HepG2 (cell line): ENCODE data around the gene NFASC. TPM values are rescaled to one million over a fixed set of nuclear protein-coding genes. Genes with fewer than 3 reads are reported as not detected.

Experiments used
- ATAC-seq: fragments of 200-7000 bp; cut with Tn5 transposase; 3 replicates; pipeline ENCODE4 v1.9.1; 2020; ENCODE audit warnings: mild to moderate bottlenecking, moderate library complexity
- BruUV-seq: library from RNA; stranded (reverse); fragments of 400-500 nt; replicated peaks from 2 replicates; lab custom pipeline; 2021; lab: Mats Ljungman, UMichigan
- CTCF ChIA-PET: fragments of 300-600 bp; formaldehyde crosslinking; extraction: SDS; loops from one replicate; lab custom pipeline; 2021; ENCODE audit warnings: low total read pairs, inconsistent platforms, low intra/inter-chr PET ratio; lab: Yijun Ruan, JAX
- POLR2A ChIA-PET: fragments of 350-600 bp; sonication (Branson Sonifier 250); formaldehyde crosslinking; loops from one replicate; lab custom pipeline; 2020; ENCODE audit warnings: antibody characterized with exemption, inconsistent platforms; lab: Yijun Ruan, JAX
- DNase-seq: peaks from one replicate; pipeline ENCODE4 v3.0.0-alpha.2; 2015; ENCODE audit warnings: low spot score
- FAIRE-seq: peaks from 3 replicates; lab custom pipeline; 2011; peaks lifted over from hg19 to GRCh38; lab: Jason Lieb, UNC
- H2AFZ ChIP-seq: one replicate; pipeline ENCODE4 v1.6.1; 2011; ENCODE audit warnings: low read length, inconsistent platforms
- H3K27ac ChIP-seq: fragments of 300-600 bp; 3 replicates; pipeline ENCODE4 v1.8.0; 2011; ENCODE audit warnings: mixed run types, mild to moderate bottlenecking, mixed read lengths, low read length, inconsistent platforms; ENCODE audit not compliant: insufficient read depth; ENCODE audit errors: extremely low read length
- H3K27me3 ChIP-seq, 2 experiments: fragments of 200-600 bp in 1 of 2; 2 replicates in 1 of 2; 3 replicates in 1 of 2; pipeline versions ENCODE4 v1.6.0 to v1.8.0; 2011; ENCODE audit warnings: low read length in 2 of 2, mild to moderate bottlenecking in 2 of 2, moderate library complexity in 2 of 2, inconsistent platforms in 1 of 2; ENCODE audit not compliant: insufficient read depth in 2 of 2, control insufficient read depth in 1 of 2
- H3K36me3 ChIP-seq, 2 experiments: fragments of 200-600 bp in 1 of 2; replicated peaks in 1 of 2; 2 replicates in 1 of 2; 3 replicates in 1 of 2; pipeline versions ENCODE4 v1.5.1 to v1.8.0; 2011; ENCODE audit warnings: low read length in 2 of 2, inconsistent platforms in 1 of 2; ENCODE audit not compliant: insufficient read depth in 2 of 2, control insufficient read depth in 1 of 2
- H3K4me1 ChIP-seq: 2 replicates; pipeline ENCODE4 v1.5.1; 2012; ENCODE audit warnings: low read length, inconsistent platforms; ENCODE audit not compliant: insufficient read depth
- H3K4me2 ChIP-seq: 2 replicates; pipeline ENCODE4 v1.6.0; 2011; ENCODE audit warnings: low read depth, low read length, inconsistent platforms
- H3K4me3 ChIP-seq, 3 experiments: fragments of 200-600 bp in 1 of 3; sonication (generic), shearing (Covaris generic) in 1 of 3; replicated peaks in 1 of 3; 2 replicates each; pipeline ENCODE4 v1.5.1; 2011 to 2016; ENCODE audit warnings: low read length in 3 of 3, inconsistent platforms in 2 of 3, low read depth in 2 of 3, mild to moderate bottlenecking in 2 of 3, control low read depth in 1 of 3, mixed read lengths in 1 of 3; ENCODE audit not compliant: insufficient read depth in 1 of 3
- H3K79me2 ChIP-seq: one replicate; pipeline ENCODE4 v1.6.1; 2011; ENCODE audit warnings: low read length, inconsistent platforms; ENCODE audit not compliant: insufficient read depth
- H3K9ac ChIP-seq: 2 replicates; pipeline ENCODE4 v1.6.0; 2011; ENCODE audit warnings: mild to moderate bottlenecking, low read depth, low read length, inconsistent platforms; ENCODE audit not compliant: insufficient read depth
- H3K9me3 ChIP-seq: 2 replicates; pipeline ENCODE4 v1.5.1; 2012; ENCODE audit warnings: mild to moderate bottlenecking, low read length
- H4K20me1 ChIP-seq: 2 replicates; pipeline ENCODE4 v1.6.0; 2011; ENCODE audit warnings: inconsistent platforms, mild to moderate bottlenecking, low read length, moderate library complexity; ENCODE audit not compliant: insufficient read depth
- ATAD3A ChIP-seq: sonication (generic); formaldehyde crosslinking; IDR thresholded peaks from 2 replicates; pipeline ENCODE4 v1.4.0; 2020; ENCODE audit warnings: missing genetic modification reagents
- GABPA ChIP-seq, 2 experiments: IDR thresholded peaks; 2 replicates each; pipeline ENCODE4 v1.6.1; 2011 to 2016; ENCODE audit warnings: low read depth in 2 of 2, low read length in 1 of 2, missing biosample characterization in 1 of 2, missing genetic modification characterization in 1 of 2
- MBNL3 ChIP-seq: fragments of 250-450 bp; sonication (Bioruptor Pico); conservative IDR thresholded peaks from 2 replicates; pipeline ENCODE4 v1.8.0; 2022; ENCODE audit warnings: mild to moderate bottlenecking, inconsistent platforms
- ZMAT5 ChIP-seq: sonication (generic); formaldehyde crosslinking; IDR thresholded peaks from 2 replicates; pipeline ENCODE4 v1.5.0; 2020; ENCODE audit warnings: mild to moderate bottlenecking, low read depth, missing genetic modification reagents, borderline replicate concordance
- ZNF18 ChIP-seq: sonication (generic); formaldehyde crosslinking; IDR thresholded peaks from 2 replicates; pipeline ENCODE4 v1.8.0; 2022; ENCODE audit warnings: mild to moderate bottlenecking, missing genetic modification reagents; ENCODE audit not compliant: insufficient replicate concordance
- ZNF292 ChIP-seq: sonication (generic); formaldehyde crosslinking; IDR thresholded peaks from 2 replicates; pipeline ENCODE4 v1.8.1; 2022; ENCODE audit warnings: mild to moderate bottlenecking, low read depth, missing genetic modification reagents, borderline replicate concordance
- ZNF850 ChIP-seq: sonication (generic); formaldehyde crosslinking; conservative IDR thresholded peaks from 2 replicates; pipeline ENCODE4 v1.9.0; 2021; ENCODE audit warnings: mild to moderate bottlenecking, missing genetic modification reagents
- ZXDC ChIP-seq: sonication (generic); formaldehyde crosslinking; IDR thresholded peaks from 2 replicates; pipeline ENCODE4 v1.5.0; 2020; ENCODE audit warnings: mild to moderate bottlenecking, missing genetic modification reagents
- WGBS: methylation state at CpG from one replicate; pipeline ENCODE4 v1.1.6; 2017; ENCODE audit warnings: low lambda C conversion rate; 5-methylcytosine and 5-hydroxymethylcytosine counted together
- in situ Hi-C: cut with HindIII; loops from 2 replicates; pipeline ENCODE4 v1.10.0; 2017; ENCODE audit warnings: low pct_unique_long_range_greater_than_20kb; ENCODE audit not compliant: extremely low pct_ligation_motif_present
- intact Hi-C: fragments of 100-400 bp; cut with micrococcal nuclease; formaldehyde crosslinking; loops from one replicate; pipeline ENCODE4 v1.10.0; 2022; ENCODE audit not compliant: unreplicated experiment
- polyA plus RNA-seq, 8 experiments: library from polyadenylated mRNA; depleted of rRNA in 3 of 8; stranded (reverse) in 7 of 8; unstranded in 1 of 8; fragments of >200 nt; fragmentation: Illumina TruSeq in 4 of 8; extraction: Trizol in 4 of 8; gene quantifications; 2 replicates each; pipeline versions ENCODE4 v1.2.1 to v1.2.3, GENCODE V29; 2011 to 2016; ENCODE audit warnings: low read depth in 4 of 8, missing spikeins in 1 of 8, mixed read lengths in 1 of 8; ENCODE audit not compliant: insufficient read depth in 1 of 8
- total RNA-seq, 5 experiments: library from RNA; depleted of rRNA; stranded (reverse); fragments of >200 nt; fragmentation: Illumina TruSeq; extraction: Trizol; gene quantifications; 2 replicates each; pipeline ENCODE4 v1.2.3, GENCODE V29; 2016; ENCODE audit warnings: low read depth in 1 of 5

NFASC gene
- total and polyA plus RNA-seq, 2 of the 13 experiments (the other 11 are each of a cell fraction or from before 2014, with no cell fraction given), result not detected

GRCh38 chr1:204929487-204930154 lies 59.0 kb downstream of the NFASC start (continued):
- TF ChIP-seq ZXDC (CRISPR knock-in tag), result no peak
- no peak for TF ChIP-seq ZMAT5 (CRISPR knock-in tag)
- no peak for TF ChIP-seq ZNF850
- no peak for TF ChIP-seq ATAD3A (CRISPR knock-in tag)
- TF ChIP-seq, all 625 proteins: peak for 0

GRCh38 chr1:204930155-204930523 lies 59.5 kb downstream of the NFASC start:
- 0% methylated on average over 3 of the region's 3 CpGs for WGBS
- Histone ChIP-seq H3K27me3 (peaks cover 2 to 18% of the 10 kb centered on the region in 2 experiments; a peak in 2 of 5 replicates), H3K27ac (no peak overlapping the region), H3K4me2 (no peak overlapping the region), H4K20me1 (no peaks in the 10 kb centered on the region), H3K79me2 (no peaks in the 10 kb centered on the region), H3K9me3 (no peaks in the 10 kb centered on the region), H3K4me1 (no peaks in the 10 kb centered on the region), H3K4me3 (no peak overlapping the region), H2AFZ (no peak overlapping the region), H3K9ac (no peak overlapping the region), H3K36me3 (no peaks in the 10 kb centered on the region)
- BruUV-seq, result no TSS peak
- intact Hi-C loops (no loop called here), in situ Hi-C loops (no loop called here)
- ChIA-PET POLR2A (no interaction called here), CTCF (no interaction called here)
- no peak for ATAC-seq
- no peak for TF ChIP-seq ZNF292 (CRISPR knock-in tag)
- no peak for TF ChIP-seq ZNF18 (CRISPR knock-in tag)
- TF ChIP-seq GABPA (IDR thresholded peaks at IDR 0.05; ENCODE audit: low read depth, low read length), result no peak
- no peak for TF ChIP-seq GABPA (CRISPR knock-in tag; IDR thresholded peaks at IDR 0.05; ENCODE audit: low read depth)
- no peak for TF ChIP-seq MBNL3 (CRISPR knock-in tag)
- no peak for FAIRE-seq
- no peak for DNase-seq
